NCI-H510A (cell line): ENCODE measurements around the gene BAG1.

Experiments used
- DNase-seq: peaks from one replicate; lab custom pipeline; 2025; lab: John Stamatoyannopoulos, UW

BAG1 gene

GRCh38 chr9:33209394-33209793, 55.1 kb downstream of the BAG1 start:
- DNase-seq: no peak

GRCh38 chr9:33202552-33203201, 61.8 kb downstream of the BAG1 start:
- no peak for DNase-seq
